Measurements from ENCODE around the gene DLEC1. TPM values are rescaled to one million over a fixed set of nuclear protein-coding genes. Genes with fewer than 3 reads are reported as not detected.

Gene DLEC1
- total and polyA plus RNA-seq, 2 donors (not counting 1 experiment from before 2014, with no cell fraction given) = 0.52 to 2.1 TPM

DNA sequence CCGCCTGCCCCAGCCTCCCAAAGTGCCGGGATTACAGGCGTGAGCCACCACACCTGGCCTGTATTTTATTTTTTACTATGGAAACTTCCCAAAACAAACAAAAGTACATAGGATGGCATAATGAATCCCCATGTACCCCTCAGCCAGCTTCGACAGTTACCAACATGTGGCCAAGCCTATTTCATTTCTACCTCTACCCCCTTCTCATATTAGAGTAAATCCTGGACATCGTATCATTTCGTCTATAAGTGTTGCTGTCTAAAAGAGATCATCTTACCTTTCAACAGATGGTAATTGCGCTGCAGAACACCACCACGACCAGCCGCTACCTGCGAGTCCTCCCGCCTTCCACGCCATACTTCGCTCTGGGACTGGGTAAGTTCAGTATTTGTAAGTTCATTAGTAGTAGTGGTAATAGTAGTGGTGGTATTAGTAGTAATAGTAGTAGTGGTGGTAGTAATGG lies 44.9 kb downstream of the DLEC1 start:
- Mint-ChIP-seq H3K27me3 (no peaks in the 10 kb centered on the region), H3K9me3 (ENCODE audit: insufficient read depth) (peaks cover 9% of the 10 kb centered on the region), H3K27ac (peak overlapping the region; percentile 79), H3K4me3 (no peak overlapping the region), H3K4me1 (no peaks in the 10 kb centered on the region)
- intact Hi-C loops (cut with micrococcal nuclease) = no loop called here
- Histone ChIP-seq H3K27ac (ENCODE audit: low read length in 2 of 2) (no peak overlapping the region), H3K79me2 (ENCODE audit: control insufficient read depth, insufficient read depth, low read length) (no peaks in the 10 kb centered on the region), H3K4me3 (ENCODE audit: control extremely low read depth in 1 of 5, extremely low read depth in 1 of 5, insufficient read depth in 1 of 5, low read depth in 2 of 5, low read length in 4 of 5) (no peak overlapping the region), H3K27me3 (replicated peaks in 1 of 4; ENCODE audit: control extremely low read depth in 1 of 4, control insufficient read depth in 3 of 4, insufficient read depth in 4 of 4, low read length in 3 of 4) (peaks cover 0 to 2% (median 0%) of the 10 kb centered on the region in 4 experiments), H3K36me3 (replicated peaks in 1 of 2; ENCODE audit: control extremely low read depth in 1 of 2, control insufficient read depth in 1 of 2, extremely low read depth in 1 of 2, insufficient read depth in 2 of 2, low read length in 1 of 2) (no peaks in the 10 kb centered on the region), H4K20me1 (ENCODE audit: control insufficient read depth, insufficient read depth, low read length, poor library complexity, severe bottlenecking) (no peaks in the 10 kb centered on the region), H3K4me1 (ENCODE audit: control insufficient read depth in 2 of 2, insufficient read depth in 2 of 2, low read length in 2 of 2) (no peaks in the 10 kb centered on the region), H3K9ac (ENCODE audit: low read length) (peak overlapping the region; percentile 0), H3K4me2 (replicated peaks; ENCODE audit: low read depth, low read length, poor library complexity, severe bottlenecking) (no peak overlapping the region), H2AFZ (ENCODE audit: insufficient read depth, low read depth, low read length, poor library complexity, severe bottlenecking) (no peak overlapping the region), H3K9me3 (ENCODE audit: control extremely low read depth in 1 of 3, control insufficient read depth in 2 of 3, insufficient read depth in 1 of 3, low read length in 2 of 3) (peaks cover 0 to 24% (median 11%) of the 10 kb centered on the region in 3 donors)
- ATAC-seq (ENCODE audit: low read depth) (no peak), DNase-seq (peak; percentile 39)
- 95% methylated on average over 7 of the region's 13 CpGs for WGBS (ENCODE audit: insufficient coverage)
- TF ChIP-seq EZH2 (IDR thresholded peaks at IDR 0.05; ENCODE audit: borderline replicate concordance, insufficient read depth, low read depth, low read length, poor library complexity, severe bottlenecking) = no peak
- TF ChIP-seq, protein P1, sequence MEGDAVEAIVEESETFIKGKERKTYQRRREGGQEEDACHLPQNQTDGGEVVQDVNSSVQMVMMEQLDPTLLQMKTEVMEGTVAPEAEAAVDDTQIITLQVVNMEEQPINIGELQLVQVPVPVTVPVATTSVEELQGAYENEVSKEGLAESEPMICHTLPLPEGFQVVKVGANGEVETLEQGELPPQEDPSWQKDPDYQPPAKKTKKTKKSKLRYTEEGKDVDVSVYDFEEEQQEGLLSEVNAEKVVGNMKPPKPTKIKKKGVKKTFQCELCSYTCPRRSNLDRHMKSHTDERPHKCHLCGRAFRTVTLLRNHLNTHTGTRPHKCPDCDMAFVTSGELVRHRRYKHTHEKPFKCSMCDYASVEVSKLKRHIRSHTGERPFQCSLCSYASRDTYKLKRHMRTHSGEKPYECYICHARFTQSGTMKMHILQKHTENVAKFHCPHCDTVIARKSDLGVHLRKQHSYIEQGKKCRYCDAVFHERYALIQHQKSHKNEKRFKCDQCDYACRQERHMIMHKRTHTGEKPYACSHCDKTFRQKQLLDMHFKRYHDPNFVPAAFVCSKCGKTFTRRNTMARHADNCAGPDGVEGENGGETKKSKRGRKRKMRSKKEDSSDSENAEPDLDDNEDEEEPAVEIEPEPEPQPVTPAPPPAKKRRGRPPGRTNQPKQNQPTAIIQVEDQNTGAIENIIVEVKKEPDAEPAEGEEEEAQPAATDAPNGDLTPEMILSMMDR (IDR thresholded peaks at IDR 0.05) = no peak
- ChIA-PET POLR2A (no interaction called here), CTCF (no interaction called here)

DNA sequence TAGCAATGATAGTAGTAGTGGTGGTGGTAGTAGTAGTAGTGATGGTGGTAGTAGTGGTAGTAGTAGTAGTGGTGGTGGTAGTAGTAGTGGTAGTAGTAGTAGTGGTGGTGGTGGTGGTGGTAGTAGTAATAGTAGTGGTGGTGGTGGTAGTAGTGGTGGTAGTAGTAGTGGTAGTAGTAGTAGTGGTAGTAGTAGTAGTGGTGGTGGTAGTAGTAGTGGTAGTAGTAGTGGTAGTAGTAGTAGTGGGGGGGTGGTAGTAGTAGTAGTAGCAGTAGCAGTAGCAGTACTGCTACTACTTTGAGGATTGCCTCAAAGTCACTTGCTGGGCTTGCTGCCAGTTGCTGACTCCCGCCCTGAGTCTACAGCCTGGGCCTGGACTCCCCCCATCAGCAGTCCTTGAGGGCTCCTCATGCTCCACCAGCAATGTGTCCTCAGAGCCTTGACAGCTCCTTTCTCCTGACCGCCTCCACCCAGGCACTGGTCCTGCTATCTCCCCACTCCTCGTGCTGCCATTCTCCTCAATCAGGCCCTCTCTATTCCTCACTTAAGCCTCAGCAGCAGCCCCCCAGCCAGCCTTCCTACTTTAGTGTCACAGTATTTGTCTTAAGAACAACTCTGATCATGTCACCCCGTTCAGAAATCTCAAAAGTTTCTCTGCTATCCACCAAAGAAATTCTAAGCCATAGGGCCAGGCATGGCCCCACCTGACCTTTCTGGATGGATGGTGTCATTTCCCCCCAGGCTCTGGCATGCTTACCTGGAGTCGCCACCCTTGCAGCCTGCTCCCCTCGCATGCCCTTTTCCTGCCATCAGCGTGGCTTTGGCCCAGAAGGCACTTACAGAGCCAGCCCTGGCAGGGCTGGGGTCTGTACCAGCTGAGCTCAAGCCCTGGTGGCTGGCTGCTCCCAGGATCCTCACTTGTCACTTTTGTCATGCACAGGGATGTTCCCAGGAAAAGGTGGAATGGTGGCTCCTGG lies 45.6 kb downstream of the DLEC1 start:
- Mint-ChIP-seq H3K4me1 (no peaks in the 10 kb centered on the region), H3K4me3 (peak overlapping the region; percentile 10), H3K27ac (peak overlapping the region; percentile 79), H3K27me3 (no peaks in the 10 kb centered on the region), H3K9me3 (ENCODE audit: insufficient read depth) (peaks cover 9% of the 10 kb centered on the region)
- DNase-seq = peak; percentile 67
- H3K9me3 ChIP-seq (ENCODE audit: control extremely low read depth in 1 of 3, control insufficient read depth in 2 of 3, insufficient read depth in 1 of 3, low read length in 2 of 3) = peaks cover 0 to 24% (median 11%) of the 10 kb centered on the region in 3 donors
- H3K27ac ChIP-seq (ENCODE audit: low read length in 2 of 2) = no peak overlapping the region
- peak; percentile 51 for ATAC-seq (ENCODE audit: low read depth)
- no peaks in the 10 kb centered on the region for H3K4me1 ChIP-seq (ENCODE audit: control insufficient read depth in 2 of 2, insufficient read depth in 2 of 2, low read length in 2 of 2)
- intact Hi-C loops (cut with micrococcal nuclease) = no loop called here
- CTCF ChIA-PET = no interaction called here
- H2AFZ ChIP-seq (ENCODE audit: insufficient read depth, low read depth, low read length, poor library complexity, severe bottlenecking) = no peak overlapping the region
- POLR2A ChIA-PET = no interaction called here
- 73% methylated on average over 7 of the region's 7 CpGs for WGBS (ENCODE audit: insufficient coverage)
- peaks cover 0 to 2% (median 0%) of the 10 kb centered on the region in 4 experiments for H3K27me3 ChIP-seq (replicated peaks in 1 of 4; ENCODE audit: control extremely low read depth in 1 of 4, control insufficient read depth in 3 of 4, insufficient read depth in 4 of 4, low read length in 3 of 4)
- TF ChIP-seq, protein P1 (IDR thresholded peaks at IDR 0.05) = no peak
- TF ChIP-seq EZH2 (IDR thresholded peaks at IDR 0.05; ENCODE audit: borderline replicate concordance, insufficient read depth, low read depth, low read length, poor library complexity, severe bottlenecking) = no peak
- no peaks in the 10 kb centered on the region for H3K36me3 ChIP-seq (replicated peaks in 1 of 2; ENCODE audit: control extremely low read depth in 1 of 2, control insufficient read depth in 1 of 2, extremely low read depth in 1 of 2, insufficient read depth in 2 of 2, low read length in 1 of 2)
- no peak overlapping the region for H3K4me3 ChIP-seq (ENCODE audit: control extremely low read depth in 1 of 5, extremely low read depth in 1 of 5, insufficient read depth in 1 of 5, low read depth in 2 of 5, low read length in 4 of 5)
- H3K4me2 ChIP-seq (replicated peaks; ENCODE audit: low read depth, low read length, poor library complexity, severe bottlenecking) = no peak overlapping the region
- H3K79me2 ChIP-seq (ENCODE audit: control insufficient read depth, insufficient read depth, low read length) = no peaks in the 10 kb centered on the region
- no peaks in the 10 kb centered on the region for H4K20me1 ChIP-seq (ENCODE audit: control insufficient read depth, insufficient read depth, low read length, poor library complexity, severe bottlenecking)
- H3K9ac ChIP-seq (ENCODE audit: low read length) = peak overlapping the region; percentile 0

Data from B cell (primary cell).